HepG2 (cell line): ENCODE data around the gene LRRC3C.

Experiments
- BCLAF1 ChIP-seq: fragments of 450-650 bp; IDR thresholded peaks from 2 replicates; pipeline ENCODE4 v1.6.1; 2017; ENCODE audit warnings: mild to moderate bottlenecking
- CREB1 ChIP-seq, 2 experiments: fragments of 450-650 bp in 1 of 2; IDR thresholded peaks; 2 replicates each; pipeline ENCODE4 v1.6.1; 2016 to 2017; ENCODE audit warnings: control low read depth in 1 of 2, mild to moderate bottlenecking in 1 of 2, missing compliant biosample characterization in 1 of 2, missing genetic modification characterization in 1 of 2
- CTCF ChIP-seq: sonication (generic); formaldehyde crosslinking; IDR thresholded peaks from 2 replicates; pipeline ENCODE4 v1.5.0; 2020; ENCODE audit warnings: mild to moderate bottlenecking, missing genetic modification reagents, moderate library complexity
- EZH2 ChIP-seq: conservative IDR thresholded peaks from 2 replicates; pipeline ENCODE4 v1.6.1; 2012; ENCODE audit warnings: mild to moderate bottlenecking, low read depth, low read length, moderate library complexity
- FOXO4 ChIP-seq: sonication (generic); formaldehyde crosslinking; conservative IDR thresholded peaks from 2 replicates; pipeline ENCODE4 v1.8.1; 2023; ENCODE audit warnings: missing genetic modification reagents
- HMGA1 ChIP-seq: sonication (generic); formaldehyde crosslinking; conservative IDR thresholded peaks from 2 replicates; pipeline ENCODE4 v1.4.0; 2020; ENCODE audit warnings: missing genetic modification reagents
- KLF9 ChIP-seq: IDR thresholded peaks from 2 replicates; pipeline ENCODE4 v1.6.1; 2016; ENCODE audit warnings: low read depth
- MAX ChIP-seq: IDR thresholded peaks from 2 replicates; pipeline ENCODE4 v1.6.1; 2012; ENCODE audit warnings: inconsistent platforms
- MBD4 ChIP-seq: IDR thresholded peaks from 2 replicates; pipeline ENCODE4 v1.6.1; 2012; ENCODE audit warnings: low read length, inconsistent platforms, borderline replicate concordance
- PREB ChIP-seq: sonication (generic); formaldehyde crosslinking; IDR thresholded peaks from 2 replicates; pipeline ENCODE4 v1.4.0; 2020; ENCODE audit warnings: missing genetic modification reagents
- SMAD1 ChIP-seq: sonication (generic); formaldehyde crosslinking; IDR thresholded peaks from 2 replicates; pipeline ENCODE4 v1.4.0; 2020; ENCODE audit warnings: missing genetic modification reagents, low read depth, mild to moderate bottlenecking, borderline replicate concordance
- TBL1XR1 ChIP-seq: fragments of 150-350 bp; IDR thresholded peaks from 2 replicates; pipeline ENCODE4 v1.6.1; 2014; ENCODE audit warnings: borderline replicate concordance, low read length; ENCODE audit not compliant: partially characterized antibody
- ZFP91 ChIP-seq: sonication (generic); formaldehyde crosslinking; IDR thresholded peaks from 2 replicates; pipeline ENCODE4 v1.9.0; 2022; ENCODE audit warnings: missing genetic modification reagents, mild to moderate bottlenecking, borderline replicate concordance
- ZNF282 ChIP-seq: fragments of 450-650 bp; IDR thresholded peaks from 2 replicates; pipeline ENCODE4 v1.6.1; 2018; ENCODE audit not compliant: partially characterized antibody

GRCh38 chr17:39922006-39922405 lies 5.5 kb upstream of the LRRC3C start:
- TF ChIP-seq EZH2 (no peak), BCLAF1 (no peak), FOXO4 (no peak), TBL1XR1 (no peak), MBD4 (no peak), CTCF (CRISPR knock-in tag) (no peak), ZNF282 (no peak), SMAD1 (CRISPR knock-in tag) (no peak), ZFP91 (CRISPR knock-in tag) (no peak), HMGA1 (no peak), KLF9 (no peak), PREB (CRISPR knock-in tag) (no peak), CREB1 (IDR thresholded peaks at IDR 0.05) (no peak), CREB1 (CRISPR knock-in tag; IDR thresholded peaks at IDR 0.05) (no peak), MAX (no peak)
